Mesodermal cell (in vitro differentiated cells): ENCODE data around the gene OSBPL5.

Source experiments
- H3K27ac ChIP-seq: 2 replicates; pipeline ENCODE4 v1.7.0; 2013; ENCODE audit warnings: mild to moderate bottlenecking, low read depth, low read length, moderate library complexity; ENCODE audit not compliant: severe bottlenecking
- H3K36me3 ChIP-seq: 2 replicates; pipeline ENCODE4 v1.7.1; 2013; ENCODE audit warnings: mild to moderate bottlenecking, low read length, moderate library complexity; ENCODE audit not compliant: control insufficient read depth, insufficient read depth
- H3K4me1 ChIP-seq: one replicate; pipeline ENCODE4 v1.7.1; 2013; ENCODE audit warnings: mild to moderate bottlenecking, low read length; ENCODE audit not compliant: insufficient read depth, control insufficient read depth, poor library complexity, severe bottlenecking
- H3K4me3 ChIP-seq: 2 replicates; pipeline ENCODE4 v1.7.0; 2013; ENCODE audit warnings: low read length, control low read depth, mild to moderate bottlenecking; ENCODE audit not compliant: insufficient read depth, poor library complexity, severe bottlenecking; ENCODE audit errors: extremely low read depth
- H3K9me3 ChIP-seq: 2 replicates; pipeline ENCODE4 v1.7.1; 2013; ENCODE audit warnings: mild to moderate bottlenecking, low read length, moderate library complexity; ENCODE audit not compliant: control insufficient read depth
- WGBS, 2 experiments: methylation state at CpG; one replicate each; pipeline ENCODE4 v1.1.5; 2013; ENCODE audit warnings: missing lambda C conversion rate in 2 of 2; ENCODE audit not compliant: insufficient coverage in 2 of 2; 5-methylcytosine and 5-hydroxymethylcytosine counted together

The OSBPL5 gene

GRCh38 chr11:3037945-3038271 lies 127.2 kb downstream of the OSBPL5 start:
- no peak overlapping the region for H3K4me3 ChIP-seq
- H3K36me3 ChIP-seq, result peaks cover 80% of the 10 kb centered on the region
- no peaks in the 10 kb centered on the region for H3K9me3 ChIP-seq
- no peaks in the 10 kb centered on the region for H3K4me1 ChIP-seq
- WGBS, 2 experiments, result 95 to 99% methylated on average over 12 of the region's 12 CpGs
- H3K27ac ChIP-seq, result no peak overlapping the region
